Activated CD4-positive, alpha-beta memory T cell treated with anti-CD3 and anti-CD28 coated beads for 36 hours (primary cell): ENCODE data around the gene TMEM81. TPM values are rescaled to one million over a fixed set of nuclear protein-coding genes. Genes with fewer than 3 reads are reported as not detected.

ENCODE experiments used
- CTCF ChIA-PET: fragments of 350-600 bp; sonication (Branson Sonifier 250); formaldehyde crosslinking; loops from one replicate; lab custom pipeline; 2021; ENCODE audit warnings: antibody characterized with exemption, inconsistent platforms; lab: Charles Lee
- POLR2A ChIA-PET: fragments of 350-600 bp; sonication (Branson Sonifier 250); formaldehyde crosslinking; loops from one replicate; lab custom pipeline; 2021; ENCODE audit warnings: antibody characterized with exemption; lab: Charles Lee
- DNase-seq: peaks from one replicate; pipeline ENCODE4 v3.0.0-alpha.2; 2020
- H3K27ac Mint-ChIP-seq: one replicate; pipeline ENCODE4 v1.8.0; 2021; ENCODE audit warnings: mixed read lengths
- H3K27me3 Mint-ChIP-seq: one replicate; pipeline ENCODE4 v1.8.0; 2021; ENCODE audit warnings: mixed read lengths
- H3K36me3 Mint-ChIP-seq: one replicate; pipeline ENCODE4 v1.8.0; 2021; ENCODE audit warnings: mixed read lengths
- H3K4me1 Mint-ChIP-seq: one replicate; pipeline ENCODE4 v1.8.0; 2021; ENCODE audit warnings: low read depth, mixed read lengths
- H3K4me3 Mint-ChIP-seq: one replicate; pipeline ENCODE4 v1.8.0; 2021; ENCODE audit warnings: mild to moderate bottlenecking, mixed read lengths
- H3K9me3 Mint-ChIP-seq: one replicate; pipeline ENCODE4 v1.8.0; 2021; ENCODE audit warnings: mixed read lengths
- intact Hi-C: fragments of 100-400 bp; cut with micrococcal nuclease; formaldehyde crosslinking; loops from one replicate; pipeline ENCODE4 v1.15.1; 2023
- total RNA-seq, 2 experiments: library from RNA; stranded (reverse); gene quantifications; one replicate each; pipeline ENCODE4 v1.2.3, GENCODE V29; 2021

TMEM81 gene
- total RNA-seq, 2 experiments from 2014 or later, result 3.2 to 3.3 TPM

DNA sequence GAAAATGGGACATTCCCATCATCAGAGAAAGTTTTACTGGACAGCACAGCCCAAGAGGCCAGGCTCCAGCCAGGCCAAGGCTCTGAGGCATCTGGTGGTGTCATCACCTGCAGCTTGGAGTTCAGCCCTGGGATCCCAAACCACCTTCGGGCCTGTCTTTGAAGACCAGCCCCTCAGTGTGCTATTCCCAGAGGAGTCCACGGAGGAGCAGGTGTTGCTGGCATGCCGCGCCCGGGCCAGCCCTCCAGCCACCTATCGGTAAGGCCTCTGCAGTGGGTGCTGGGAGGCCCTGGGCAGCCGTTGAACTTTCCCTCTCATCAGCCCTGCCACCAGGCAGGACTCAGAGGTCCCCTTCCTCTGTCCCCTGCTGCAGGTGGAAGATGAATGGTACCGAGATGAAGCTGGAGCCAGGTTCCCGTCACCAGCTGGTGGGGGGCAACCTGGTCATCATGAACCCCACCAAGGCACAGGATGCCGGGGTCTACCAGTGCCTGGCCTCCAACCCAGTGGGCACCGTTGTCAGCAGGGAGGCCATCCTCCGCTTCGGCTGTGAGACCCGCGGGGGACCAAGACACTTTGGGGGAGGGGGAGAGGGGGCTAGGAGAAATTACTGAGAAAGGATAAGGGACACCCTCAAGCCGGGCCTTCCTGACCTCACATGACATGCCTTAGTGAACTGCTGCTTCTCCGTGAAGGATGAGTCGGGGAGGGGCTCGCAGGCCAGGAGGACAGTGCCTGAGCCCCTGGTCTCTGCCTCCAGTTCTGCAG is 26.3 kb downstream of the TMEM81 start:
- Mint-ChIP-seq H3K27me3 (no peaks in the 10 kb centered on the region), H3K4me1 (no peaks in the 10 kb centered on the region), H3K9me3 (no peaks in the 10 kb centered on the region), H3K36me3 (no peaks in the 10 kb centered on the region), H3K27ac (no peak overlapping the region), H3K4me3 (no peak overlapping the region)
- ChIA-PET CTCF (no interaction called here), POLR2A (no interaction called here)
- DNase-seq, result no peak
- intact Hi-C loops, result no loop called here

DNA sequence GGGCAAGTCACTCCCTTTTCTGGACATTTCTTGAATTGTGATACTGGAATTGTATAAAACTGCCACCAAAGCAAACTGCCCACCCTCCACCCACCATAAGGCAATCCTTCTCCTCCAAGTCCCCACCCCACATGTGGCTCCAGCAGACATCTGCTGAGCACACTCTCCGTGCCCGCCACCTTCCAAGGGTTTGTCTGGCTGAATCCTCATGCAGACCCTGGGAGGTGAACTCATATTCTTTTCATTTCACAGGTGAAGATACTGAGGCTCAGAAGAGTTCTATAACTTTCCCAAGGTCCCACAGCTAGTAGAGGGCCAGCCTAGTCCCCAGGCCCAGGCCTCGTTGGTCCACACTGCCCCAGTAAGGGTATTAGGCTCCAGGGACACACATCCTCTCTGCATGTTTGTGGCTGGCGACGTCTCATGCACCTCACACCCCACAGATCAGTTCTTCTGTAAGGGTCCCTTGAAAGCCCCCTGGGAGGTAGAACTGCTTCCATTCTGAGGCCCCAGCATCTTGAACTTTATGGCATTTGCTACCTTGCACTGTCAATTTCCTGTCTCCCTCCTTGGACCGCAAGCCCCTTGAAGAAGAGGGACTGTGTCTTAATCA is 27.2 kb downstream of the TMEM81 start:
- H3K27me3 Mint-ChIP-seq, result no peaks in the 10 kb centered on the region
- no peaks in the 10 kb centered on the region for H3K9me3 Mint-ChIP-seq
- no peaks in the 10 kb centered on the region for H3K4me1 Mint-ChIP-seq
- POLR2A ChIA-PET, result no interaction called here
- CTCF ChIA-PET, result interaction anchor here (1.7 kb wide), 1 partner anchor 67 kb away, joined by 4 read pairs; no protein-coding TSS in a partner anchor
- no peak for DNase-seq
- no peak overlapping the region for H3K4me3 Mint-ChIP-seq
- H3K27ac Mint-ChIP-seq, result no peak overlapping the region
- H3K36me3 Mint-ChIP-seq, result no peaks in the 10 kb centered on the region
- intact Hi-C loops, result no loop called here

- no peak for DNase-seq
- Mint-ChIP-seq H3K36me3 (no peaks in the 10 kb centered on the region), H3K27ac (no peak overlapping the region), H3K4me3 (no peak overlapping the region), H3K9me3 (no peaks in the 10 kb centered on the region), H3K27me3 (no peaks in the 10 kb centered on the region), H3K4me1 (no peaks in the 10 kb centered on the region)
- POLR2A ChIA-PET, result no interaction called here
- intact Hi-C loops, result no loop called here
- CTCF ChIA-PET, result interaction anchor here (0.9 to 1.7 kb wide), 3 partner anchors 18 to 81 kb away, joined by 3 to 4 read pairs (median 3); no protein-coding TSS in a partner anchor
Observed at GRCh38 chr1:205056188-205056611, 28.1 kb downstream of the TMEM81 start.

DNA sequence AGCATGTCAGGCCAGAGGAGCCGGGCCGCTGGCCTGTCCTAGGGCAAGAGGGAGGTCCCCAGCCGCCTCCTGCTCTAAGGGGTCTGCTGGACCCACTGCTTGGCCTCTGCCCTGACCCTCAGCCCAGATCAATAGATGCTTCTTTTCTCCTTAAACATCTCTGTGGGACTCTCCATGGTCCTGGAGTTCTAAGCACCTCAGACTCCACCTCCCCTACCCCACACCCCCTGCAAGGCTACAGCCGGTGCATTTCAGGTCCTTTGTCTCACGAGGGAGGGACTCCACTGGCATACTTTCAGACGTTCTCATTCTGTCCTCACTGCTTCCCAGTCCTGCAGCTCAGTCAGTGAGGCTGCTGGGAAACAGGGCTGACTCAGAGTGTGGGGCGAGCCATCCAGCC is 30.2 kb downstream of the TMEM81 start:
- ChIA-PET POLR2A (no interaction called here), CTCF (no interaction called here)
- Mint-ChIP-seq H3K27me3 (no peaks in the 10 kb centered on the region), H3K36me3 (no peaks in the 10 kb centered on the region), H3K4me1 (no peaks in the 10 kb centered on the region), H3K9me3 (no peaks in the 10 kb centered on the region), H3K4me3 (no peak overlapping the region), H3K27ac (no peak overlapping the region)
- intact Hi-C loops, result no loop called here
- no peak for DNase-seq

DNA sequence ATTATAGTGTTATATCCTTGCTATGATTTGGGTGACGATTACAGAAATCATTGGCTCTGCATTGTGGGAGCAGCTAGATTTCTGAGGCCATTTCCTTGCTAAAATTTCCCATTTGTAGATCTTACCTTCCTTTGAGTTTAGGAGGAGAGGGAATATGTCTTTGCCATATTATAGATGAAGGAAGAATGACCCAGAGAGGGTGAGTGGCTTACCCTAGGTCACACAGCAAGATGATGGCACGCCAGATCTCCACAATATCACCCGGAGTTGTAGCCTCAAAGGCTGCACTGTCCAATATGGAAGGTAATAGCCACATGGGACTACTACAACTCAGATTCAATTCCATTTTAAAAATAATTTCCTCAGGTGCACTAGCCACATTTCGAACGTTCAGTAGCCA is 31.0 kb downstream of the TMEM81 start:
- DNase-seq, result no peak
- intact Hi-C loops, result no loop called here
- Mint-ChIP-seq H3K27me3 (peaks cover 2% of the 10 kb centered on the region), H3K36me3 (no peaks in the 10 kb centered on the region), H3K27ac (no peak overlapping the region), H3K4me1 (no peaks in the 10 kb centered on the region), H3K4me3 (no peak overlapping the region), H3K9me3 (no peaks in the 10 kb centered on the region)
- ChIA-PET CTCF (interaction anchor here (0.6 to 1.9 kb wide), 2 partner anchors 8 to 32 kb away, joined by 4 to 13 read pairs; no protein-coding TSS in a partner anchor), POLR2A (no interaction called here)

DNA sequence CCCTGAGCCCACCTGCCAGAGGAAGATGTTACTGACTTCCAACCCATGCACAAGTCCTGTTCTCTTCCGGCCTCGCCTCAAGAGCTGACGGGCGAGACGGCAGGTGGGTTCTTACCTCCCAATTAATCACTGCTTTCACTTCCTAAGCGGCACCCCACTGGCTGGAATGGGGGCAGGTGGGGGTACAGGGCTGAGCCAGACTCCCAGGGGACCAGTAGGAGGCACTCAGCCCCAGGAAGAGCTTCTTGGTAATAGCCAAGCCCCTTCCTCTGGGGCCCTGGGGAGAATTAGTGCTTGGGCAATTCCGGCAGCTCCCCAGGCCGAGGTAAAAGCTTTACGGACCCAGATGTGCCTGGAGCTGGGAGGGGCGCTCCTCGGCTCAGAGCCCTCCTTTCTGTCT is 31.6 kb downstream of the TMEM81 start:
- Mint-ChIP-seq H3K4me1 (no peaks in the 10 kb centered on the region), H3K4me3 (no peak overlapping the region), H3K27ac (no peak overlapping the region), H3K36me3 (no peaks in the 10 kb centered on the region), H3K27me3 (peaks cover 3% of the 10 kb centered on the region), H3K9me3 (no peaks in the 10 kb centered on the region)
- CTCF ChIA-PET, result interaction anchor here (1.9 kb wide), 1 partner anchor 9 kb away, joined by 13 read pairs; no protein-coding TSS in a partner anchor
- POLR2A ChIA-PET, result no interaction called here
- intact Hi-C loops, result no loop called here
- no peak for DNase-seq

DNA sequence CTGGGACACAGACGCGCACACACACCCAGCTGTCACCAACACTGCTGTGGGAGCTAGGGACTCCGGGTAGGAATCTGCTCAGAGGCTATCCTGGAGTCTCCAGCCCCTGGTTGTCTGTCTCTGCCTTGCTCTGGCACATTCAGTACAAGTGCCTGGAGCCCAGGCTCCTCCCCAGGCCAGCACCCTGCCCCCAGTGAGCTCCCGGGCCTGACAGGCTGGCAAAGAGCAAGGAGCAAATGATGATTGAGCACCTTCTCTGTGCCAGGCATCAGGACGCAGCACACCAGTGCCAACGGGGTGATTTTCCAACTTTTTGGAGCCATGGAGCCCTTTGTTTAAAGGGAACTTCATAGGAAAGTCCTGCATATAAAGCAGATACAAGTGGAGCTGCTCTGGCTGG is 34.8 kb downstream of the TMEM81 start:
- ChIA-PET POLR2A (no interaction called here), CTCF (no interaction called here)
- H3K4me3 Mint-ChIP-seq, result no peak overlapping the region
- H3K27ac Mint-ChIP-seq, result no peak overlapping the region
- intact Hi-C loops, result no loop called here
- H3K4me1 Mint-ChIP-seq, result no peaks in the 10 kb centered on the region
- peaks cover 18% of the 10 kb centered on the region for H3K27me3 Mint-ChIP-seq
- H3K9me3 Mint-ChIP-seq, result no peaks in the 10 kb centered on the region
- H3K36me3 Mint-ChIP-seq, result no peaks in the 10 kb centered on the region
- no peak for DNase-seq

DNA sequence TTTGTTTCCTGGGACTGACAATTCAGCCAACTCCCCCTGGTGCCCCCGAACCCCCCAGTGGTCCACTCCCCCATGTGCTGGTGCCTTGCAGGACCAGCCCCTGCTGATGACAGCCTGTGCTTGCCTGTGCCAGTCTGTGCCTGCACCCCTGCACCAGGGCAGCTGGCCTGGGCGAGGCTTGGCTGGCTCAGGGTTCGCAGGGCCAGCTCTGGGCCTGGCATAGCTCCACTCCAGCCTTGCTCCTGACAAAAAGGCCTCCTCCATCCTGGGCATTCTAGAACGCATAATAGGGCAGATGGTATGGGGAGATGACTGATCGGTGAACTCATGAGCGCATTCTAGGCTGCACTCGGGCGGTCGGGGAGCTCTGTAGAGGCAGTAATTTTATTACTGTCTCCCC is 35.9 kb downstream of the TMEM81 start:
- H3K27me3 Mint-ChIP-seq, result peaks cover 23% of the 10 kb centered on the region

DNA sequence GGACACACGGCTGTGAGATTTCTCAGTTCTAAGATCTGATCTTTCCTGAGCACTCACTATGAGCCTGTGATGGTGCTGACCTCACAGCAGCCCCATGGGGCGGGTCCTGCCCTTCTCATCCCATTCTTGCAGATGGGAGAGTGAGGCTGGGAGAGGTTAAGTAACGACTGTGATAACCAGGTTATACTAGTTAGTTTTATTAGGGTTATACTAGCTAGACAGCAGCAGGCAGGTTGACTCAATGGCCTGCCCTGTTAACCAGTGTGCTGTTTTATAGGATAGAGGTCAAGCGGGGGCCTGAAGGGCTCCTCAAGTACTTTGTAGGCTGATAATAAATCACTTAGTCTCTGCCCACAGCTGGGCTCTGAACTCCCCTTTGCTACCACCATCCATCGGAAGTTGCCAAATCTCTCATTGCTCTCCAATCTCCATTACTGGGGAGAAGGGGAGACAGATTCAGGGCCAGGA is 36.5 kb downstream of the TMEM81 start:
- H3K4me3 Mint-ChIP-seq, result no peak overlapping the region
- POLR2A ChIA-PET, result no interaction called here
- no peak overlapping the region for H3K27ac Mint-ChIP-seq
- no peaks in the 10 kb centered on the region for H3K4me1 Mint-ChIP-seq
- intact Hi-C loops, result no loop called here
- H3K36me3 Mint-ChIP-seq, result no peaks in the 10 kb centered on the region
- no peaks in the 10 kb centered on the region for H3K9me3 Mint-ChIP-seq
- H3K27me3 Mint-ChIP-seq, result peaks cover 23% of the 10 kb centered on the region
- no peak for DNase-seq
- CTCF ChIA-PET, result interaction anchor here (2.7 kb wide), 1 partner anchor 14 kb away, joined by 14 read pairs; no protein-coding TSS in a partner anchor

More for the DNA sequence above, 35.9 kb downstream of the TMEM81 start:
- intact Hi-C loops, result no loop called here
- Mint-ChIP-seq H3K4me1 (no peaks in the 10 kb centered on the region), H3K36me3 (no peaks in the 10 kb centered on the region), H3K4me3 (no peak overlapping the region), H3K9me3 (no peaks in the 10 kb centered on the region), H3K27ac (no peak overlapping the region)
- CTCF ChIA-PET, result interaction anchor here (2.7 kb wide), 1 partner anchor 13 kb away, joined by 14 read pairs; no protein-coding TSS in a partner anchor
- no peak for DNase-seq
- POLR2A ChIA-PET, result no interaction called here

DNA sequence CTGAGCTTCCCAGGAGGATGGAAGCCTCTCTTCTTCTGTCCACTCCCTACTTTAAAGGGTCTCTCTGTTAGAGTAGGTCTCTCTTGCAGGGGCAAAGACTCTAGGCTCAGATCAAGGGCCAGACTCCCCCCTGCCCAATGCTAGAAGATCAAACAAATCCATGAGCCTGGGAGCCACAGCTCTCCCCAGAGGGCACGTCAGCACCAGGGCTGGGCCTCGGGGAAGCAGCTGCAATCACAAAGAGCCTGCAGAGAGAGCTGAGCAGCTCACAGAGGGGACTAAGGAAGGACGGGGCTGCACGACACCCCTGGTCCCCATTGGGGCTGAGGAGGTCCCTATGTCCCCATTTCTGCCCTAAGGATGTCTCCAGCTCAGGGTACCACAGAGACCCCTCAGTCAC is 37.4 kb downstream of the TMEM81 start:
- DNase-seq, result no peak
- ChIA-PET POLR2A (no interaction called here), CTCF (interaction anchor here (2.7 kb wide), 1 partner anchor 15 kb away, joined by 14 read pairs; no protein-coding TSS in a partner anchor)
- Mint-ChIP-seq H3K9me3 (no peaks in the 10 kb centered on the region), H3K36me3 (no peaks in the 10 kb centered on the region), H3K4me1 (no peaks in the 10 kb centered on the region), H3K27me3 (peaks cover 32% of the 10 kb centered on the region), H3K4me3 (no peak overlapping the region), H3K27ac (no peak overlapping the region)
- intact Hi-C loops, result no loop called here

DNA sequence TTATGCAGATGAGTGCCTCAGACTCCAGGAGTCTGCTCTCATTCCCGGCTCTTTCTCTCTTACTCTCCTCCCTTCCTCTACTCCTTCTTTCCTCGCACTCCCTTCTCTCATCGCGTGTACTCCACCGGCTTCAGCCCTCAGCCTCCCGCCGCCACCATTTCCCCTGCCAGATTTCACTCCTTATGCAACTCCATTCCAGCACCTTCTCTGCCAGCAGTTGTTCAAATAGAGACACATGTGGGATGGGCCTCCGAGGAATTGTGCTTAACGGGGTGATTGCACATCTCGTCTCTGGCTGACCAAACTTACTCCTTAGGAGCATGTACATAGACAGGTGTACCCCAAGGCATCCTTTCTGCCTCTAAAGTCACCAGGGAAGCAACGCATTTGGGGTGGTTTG is 39.1 kb downstream of the TMEM81 start:
- Mint-ChIP-seq H3K4me3 (no peak overlapping the region), H3K27ac (no peak overlapping the region), H3K9me3 (no peaks in the 10 kb centered on the region), H3K4me1 (no peaks in the 10 kb centered on the region), H3K36me3 (no peaks in the 10 kb centered on the region), H3K27me3 (peaks cover 39% of the 10 kb centered on the region)
- intact Hi-C loops, result no loop called here
- CTCF ChIA-PET, result no interaction called here
- POLR2A ChIA-PET, result no interaction called here
- DNase-seq, result no peak

- POLR2A ChIA-PET, result no interaction called here
- Mint-ChIP-seq H3K4me3 (no peak overlapping the region), H3K27me3 (peaks cover 40% of the 10 kb centered on the region), H3K27ac (no peak overlapping the region), H3K4me1 (no peaks in the 10 kb centered on the region), H3K9me3 (no peaks in the 10 kb centered on the region), H3K36me3 (no peaks in the 10 kb centered on the region)
- DNase-seq, result no peak
- intact Hi-C loops, result no loop called here
- CTCF ChIA-PET, result no interaction called here
Observed at GRCh38 chr1:205044741-205045140, 39.5 kb downstream of the TMEM81 start.
